Stimulated activated CD8-positive, alpha-beta memory T cell treated with anti-CD3 and anti-CD28 coated beads, Interleukin-12 subunit alpha, Interleukin-12 subunit beta, amount 100 ng/mL, for 4 hours (primary cell): ENCODE data around the gene GNG7.
"Not testable (repeated sequence)": the region's sequence is repeated elsewhere in the genome, so short reads cannot be mapped to it uniquely, and the experiment has no call there.

Experiments
- DNase-seq: peaks from one replicate; pipeline ENCODE4 v3.0.0-alpha.2; 2020; ENCODE audit warnings: low read depth

GNG7 gene

GRCh38 chr19:2600914-2601870 is 101.3 kb downstream of the GNG7 start:
- DNase-seq = no peak

GRCh38 chr19:2594319-2594718 is 108.2 kb downstream of the GNG7 start:
- DNase-seq = no peak

GRCh38 chr19:2592824-2593223 is 109.7 kb downstream of the GNG7 start:
- DNase-seq = no peak

- DNase-seq = no peak
Observed at GRCh38 chr19:2591537-2592291, 110.8 kb downstream of the GNG7 start.

GRCh38 chr19:2590630-2591399 is 111.7 kb downstream of the GNG7 start:
- no peak for DNase-seq

GRCh38 chr19:2589441-2589840 is 113.1 kb downstream of the GNG7 start:
- no peak for DNase-seq

- DNase-seq = no peak
Observed at GRCh38 chr19:2588081-2588777, 114.3 kb downstream of the GNG7 start.

GRCh38 chr19:2587001-2587719 is 115.3 kb downstream of the GNG7 start:
- no peak for DNase-seq

GRCh38 chr19:2586196-2586595 is 116.3 kb downstream of the GNG7 start:
- no peak for DNase-seq

- DNase-seq = no peak
Observed at GRCh38 chr19:2584002-2584401, 118.5 kb downstream of the GNG7 start.

GRCh38 chr19:2582984-2583956 is 119.2 kb downstream of the GNG7 start:
- no peak for DNase-seq

GRCh38 chr19:2580396-2580795 is 122.1 kb downstream of the GNG7 start:
- not testable (repeated sequence) for DNase-seq

GRCh38 chr19:2579678-2580280 is 122.7 kb downstream of the GNG7 start:
- DNase-seq = no peak

GRCh38 chr19:2578901-2579677 is 123.4 kb downstream of the GNG7 start:
- DNase-seq = peak; percentile 39

- no peak for DNase-seq
Observed at GRCh38 chr19:2578391-2578890, 124.1 kb downstream of the GNG7 start.

- no peak for DNase-seq
Observed at GRCh38 chr19:2577722-2578335, 124.7 kb downstream of the GNG7 start.

- no peak for DNase-seq
Observed at GRCh38 chr19:2575734-2576481, 126.6 kb downstream of the GNG7 start.
